NCI-H1417 (cell line): ENCODE results near the gene DOK6.

Experiments used
- DNase-seq, 3 experiments: peaks; one replicate each; lab custom pipeline; 2025; lab: John Stamatoyannopoulos, UW

The DOK6 gene

GRCh38 chr18:69747388-69747787 is 346.7 kb downstream of the DOK6 start:
- no peak for DNase-seq

DNA sequence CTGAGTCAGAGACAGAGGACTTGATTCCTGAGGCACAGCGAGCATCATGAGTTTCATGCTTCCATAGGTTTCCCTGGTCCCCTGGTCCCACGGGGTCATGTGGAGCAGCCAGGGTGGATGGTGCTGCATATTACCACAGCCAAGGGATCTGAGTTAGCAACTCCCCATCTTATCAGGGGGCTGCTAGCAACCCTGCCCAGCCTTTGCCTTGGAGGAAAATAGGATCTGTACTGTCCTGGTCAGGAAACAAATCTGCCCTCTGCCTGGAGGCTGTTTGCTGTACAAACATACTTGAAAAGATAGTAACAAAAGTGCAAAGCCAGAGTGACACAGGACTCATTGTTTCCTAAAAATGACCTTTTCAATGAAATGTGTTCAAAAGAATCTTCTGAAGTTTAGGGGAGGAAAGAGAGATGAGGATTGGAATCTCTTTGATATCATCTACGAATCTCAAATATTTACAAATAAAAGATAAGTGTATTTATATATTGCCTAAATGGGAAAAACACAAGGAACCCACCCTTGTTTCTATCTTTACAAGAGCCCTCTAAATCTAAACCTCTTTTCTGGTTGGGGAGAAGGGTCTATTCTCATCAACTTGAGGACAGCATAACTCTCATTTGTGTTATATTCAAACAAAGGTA is 352.2 kb downstream of the DOK6 start:
- DNase-seq = peak in 2 of 3 experiments; percentile 26 to 54

- no peak for DNase-seq
These were observed 353.4 kb downstream of the DOK6 start for GRCh38 chr18:69754108-69754507.

DNA sequence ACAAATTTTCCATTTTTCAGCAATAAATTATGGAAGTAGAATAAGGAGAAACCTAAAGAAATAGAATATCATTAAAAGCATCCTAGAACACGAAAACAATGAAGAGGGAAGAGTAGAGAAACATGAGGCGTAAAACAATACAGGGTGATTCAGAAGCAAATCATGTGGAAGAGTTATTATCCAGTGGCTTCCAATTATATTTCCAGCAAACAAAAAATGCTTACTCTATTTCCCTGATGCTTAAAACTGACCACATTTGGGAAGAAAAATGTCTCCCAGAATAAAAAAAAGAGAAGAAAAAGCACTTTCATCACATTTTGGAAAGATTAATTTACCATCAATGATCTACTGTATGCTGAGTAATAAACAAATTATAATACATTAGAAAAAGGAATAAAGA is 354.4 kb downstream of the DOK6 start:
- DNase-seq = no peak

DNA sequence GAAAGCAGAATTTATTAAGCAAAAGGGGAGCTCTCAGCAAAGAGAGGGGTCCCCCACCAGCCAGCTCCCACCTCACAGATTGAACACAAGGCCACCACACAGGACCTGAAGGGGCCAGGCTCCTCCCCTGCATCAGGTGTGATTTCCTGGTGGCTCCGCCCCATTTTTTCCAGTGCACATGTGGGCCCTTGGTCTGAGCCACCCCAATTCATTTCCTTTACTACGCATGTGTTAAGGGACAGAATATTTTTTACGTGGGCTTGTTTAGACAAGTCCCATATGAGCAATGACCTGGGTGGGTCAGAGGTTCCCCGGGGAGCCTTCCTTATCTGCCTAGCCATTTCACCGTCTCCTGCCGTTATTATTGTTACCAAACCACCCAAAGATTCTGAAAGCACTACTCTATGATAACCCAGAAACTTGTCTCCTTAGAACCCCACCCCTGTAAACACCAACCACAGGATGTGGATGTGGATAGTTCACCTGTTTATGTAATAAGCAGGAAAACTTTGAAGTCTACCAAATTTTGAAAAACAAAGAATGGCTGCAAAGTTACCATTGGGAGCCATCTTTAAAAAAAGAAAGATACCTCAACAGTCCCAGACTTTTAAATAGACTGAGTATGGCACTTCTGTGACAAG is 355.3 kb downstream of the DOK6 start:
- no peak for DNase-seq

GRCh38 chr18:69757733-69758132 is 357.0 kb downstream of the DOK6 start:
- DNase-seq = peak; percentile 14 to 98 (median 83)

GRCh38 chr18:69758458-69758857 is 357.8 kb downstream of the DOK6 start:
- DNase-seq = no peak

DNA sequence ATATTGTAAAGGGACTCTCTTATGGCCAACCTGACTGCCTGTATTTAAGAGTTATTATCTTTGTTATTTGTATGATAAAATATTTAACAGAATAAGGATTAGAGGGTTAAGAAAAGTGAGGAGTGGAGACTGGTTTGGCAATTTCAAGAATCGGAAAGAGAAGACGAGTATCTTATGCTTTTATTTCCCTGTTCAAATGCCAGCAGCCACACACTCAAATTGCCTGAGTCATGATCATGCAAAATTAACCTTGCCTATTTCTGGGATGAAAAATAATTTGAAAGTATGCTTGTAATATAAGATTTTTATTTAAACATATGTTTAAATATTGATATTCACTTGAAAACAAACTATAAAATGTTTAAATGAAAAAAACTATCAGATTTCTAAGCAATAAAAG is 358.4 kb downstream of the DOK6 start:
- peak in 1 of 3 experiments; percentile 66 for DNase-seq

DNA sequence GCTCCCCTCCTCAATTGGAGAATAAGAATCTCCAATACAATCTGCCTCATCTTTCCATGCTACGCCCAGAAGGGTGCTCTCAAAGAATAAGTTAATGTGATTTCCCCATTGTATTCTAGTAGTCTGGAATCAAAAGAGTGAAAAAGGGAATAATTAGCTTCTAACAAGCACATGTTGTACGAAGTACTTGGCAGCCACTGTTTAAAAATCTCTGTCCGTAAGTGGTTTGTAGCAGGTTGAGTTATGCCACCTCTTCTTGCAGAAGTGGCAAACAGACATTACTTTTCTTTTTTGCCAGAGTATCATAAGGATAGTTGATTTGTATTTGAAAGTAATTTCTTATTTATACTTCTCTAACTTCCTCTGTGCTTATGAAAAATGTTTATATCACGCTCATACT is 362.3 kb downstream of the DOK6 start:
- peak in 2 of 3 experiments; percentile 3 to 38 for DNase-seq

- DNase-seq = no peak
These were observed 363.1 kb downstream of the DOK6 start for GRCh38 chr18:69763821-69764220.

DNA sequence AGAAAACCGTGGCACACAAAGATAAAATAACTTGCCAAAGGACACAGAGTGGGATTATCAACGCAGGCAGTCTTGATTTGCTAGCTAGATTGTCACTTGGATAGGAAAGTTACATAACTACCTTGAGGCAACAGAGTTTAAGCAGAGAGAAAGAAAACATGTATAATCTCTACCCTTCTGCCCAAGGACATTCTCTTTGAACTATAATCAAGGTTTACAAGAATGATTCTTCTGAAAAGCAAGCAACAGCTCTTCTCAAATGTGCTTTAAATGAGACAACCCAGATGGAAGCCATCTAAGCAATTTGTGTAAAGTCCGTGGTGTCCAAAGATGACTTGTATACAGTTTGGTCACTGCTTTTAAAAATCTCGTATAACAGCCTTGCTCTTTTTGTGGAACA is 369.6 kb downstream of the DOK6 start:
- peak in 1 of 3 experiments; percentile 36 for DNase-seq

- DNase-seq = no peak
These were observed 374.1 kb downstream of the DOK6 start for GRCh38 chr18:69774831-69775230.

- no peak for DNase-seq
These were observed 376.6 kb downstream of the DOK6 start for GRCh38 chr18:69777248-69777647.

- no peak for DNase-seq
These were observed 378.0 kb downstream of the DOK6 start for GRCh38 chr18:69778680-69779079.

GRCh38 chr18:69780851-69781250 is 380.2 kb downstream of the DOK6 start:
- no peak for DNase-seq

- peak in 1 of 3 experiments; percentile 76 for DNase-seq
These were observed 384.1 kb downstream of the DOK6 start for GRCh38 chr18:69784815-69785214.

DNA sequence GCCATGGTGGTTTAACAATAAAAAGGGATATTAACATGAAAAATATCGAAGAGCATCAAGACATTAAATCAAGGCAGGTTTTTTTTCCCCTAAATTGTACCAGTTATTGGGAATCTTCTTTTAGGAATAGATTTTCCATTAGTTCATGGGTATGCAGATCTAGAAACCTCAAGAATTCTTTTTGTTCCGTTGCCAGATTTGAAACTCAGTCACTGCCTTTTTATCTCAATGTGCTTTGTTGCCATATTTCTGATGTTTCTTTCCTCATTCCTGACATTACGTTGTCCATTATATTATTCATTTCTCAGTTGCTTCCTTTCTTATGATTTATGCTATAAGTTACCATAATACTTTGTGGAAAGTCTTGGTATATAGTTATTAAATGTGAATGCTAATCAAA is 384.8 kb downstream of the DOK6 start:
- DNase-seq = no peak

GRCh38 chr18:69786427-69786826 is 385.7 kb downstream of the DOK6 start:
- DNase-seq = no peak

DNA sequence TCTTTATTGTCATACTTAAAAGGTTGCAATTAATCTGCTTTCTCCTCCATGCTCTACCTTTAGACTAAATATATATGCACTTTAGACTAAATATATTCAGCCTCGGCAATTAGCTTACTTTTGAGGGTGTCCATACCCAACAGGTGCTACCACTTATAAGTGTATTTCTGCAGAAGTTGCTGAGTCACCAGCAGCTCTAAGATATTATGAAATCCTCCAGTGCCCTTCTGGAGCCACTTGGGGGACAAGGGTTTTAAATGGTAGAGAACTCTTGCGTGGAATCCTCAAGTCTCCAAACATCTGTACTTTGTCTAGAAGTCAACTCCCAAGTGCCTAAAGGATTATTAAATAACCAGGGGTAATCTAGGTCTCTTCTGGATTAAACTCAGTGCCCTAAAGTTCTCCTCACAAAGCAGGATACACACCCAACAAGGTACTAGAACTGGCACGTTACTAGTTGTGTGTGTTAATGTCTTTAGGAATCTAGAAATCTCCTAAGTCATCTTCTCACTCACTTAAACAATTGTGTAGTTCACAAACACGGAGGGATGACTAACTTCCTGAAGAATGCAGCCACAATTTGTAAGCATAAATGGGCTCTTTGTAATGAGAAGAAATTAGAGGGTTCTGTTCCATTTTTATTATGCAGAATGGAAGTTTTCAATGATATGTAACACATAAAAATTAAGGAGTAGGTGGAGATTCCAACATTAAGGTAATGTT is 387.3 kb downstream of the DOK6 start:
- peak in 1 of 3 experiments; percentile 8 for DNase-seq

DNA sequence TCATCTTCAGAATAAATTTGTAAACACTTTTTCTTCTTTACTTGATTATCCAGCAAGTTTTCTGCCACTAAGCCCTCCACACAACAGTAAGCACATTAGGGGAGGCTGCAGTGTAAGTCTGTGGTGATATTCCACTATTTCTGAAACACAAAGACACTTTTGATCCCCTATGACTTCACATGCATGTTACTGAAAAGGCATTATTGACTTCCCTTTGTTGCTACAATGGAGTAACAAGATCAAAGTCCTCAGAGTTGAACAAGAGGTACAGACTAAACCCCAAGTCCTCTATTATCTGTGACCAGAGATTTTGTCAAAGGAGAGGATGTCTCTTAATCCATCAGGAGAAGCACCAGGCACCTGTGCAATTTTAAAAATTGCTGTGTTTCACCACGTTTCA is 389.1 kb downstream of the DOK6 start:
- no peak for DNase-seq

DNA sequence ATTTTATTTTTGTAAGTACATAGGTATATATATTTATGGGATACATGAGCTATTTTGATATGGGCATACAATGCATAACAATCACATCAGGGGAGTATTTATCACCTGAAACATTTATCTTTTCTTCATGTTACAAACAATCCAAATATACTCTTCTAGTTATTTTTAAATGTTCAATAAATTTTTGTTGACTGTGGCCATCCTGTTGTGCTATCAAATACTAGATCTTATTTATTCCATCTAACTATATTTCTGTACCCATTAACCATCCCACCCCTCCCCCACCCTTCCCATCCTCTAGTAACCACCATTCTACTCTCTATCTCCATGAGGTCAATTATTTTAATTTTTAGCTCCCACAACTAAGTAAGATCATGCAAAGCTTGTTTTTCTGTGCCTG is 390.0 kb downstream of the DOK6 start:
- no peak for DNase-seq

DNA sequence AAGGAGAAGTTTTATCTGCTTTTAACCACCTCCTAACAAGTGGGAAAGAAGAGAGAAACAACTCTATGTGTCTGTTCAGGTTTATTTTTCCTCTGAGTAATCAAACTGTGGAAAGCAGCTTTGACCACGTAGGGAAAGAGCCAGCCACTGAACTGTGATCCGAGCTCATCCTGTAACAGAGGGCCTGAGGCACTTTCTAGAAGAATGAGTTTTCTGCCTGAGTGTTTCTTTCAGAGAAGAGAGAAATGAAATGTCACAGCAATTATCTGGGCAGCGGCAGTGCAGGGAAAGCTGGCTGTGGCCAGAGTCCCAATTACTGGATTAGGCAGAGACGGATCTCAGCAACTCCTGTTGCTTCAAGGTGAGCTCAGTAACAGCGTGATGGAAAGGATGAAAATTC is 395.1 kb downstream of the DOK6 start:
- DNase-seq = peak in 1 of 3 experiments; percentile 26
